HG02938 (cell line): ENCODE data around the gene TLNRD1.

Source experiments
- ATAC-seq: cut with Tn5 transposase; IDR thresholded peaks from one replicate; pipeline ENCODE4 v1.9.1; 2021; ENCODE audit warnings: mild to moderate bottlenecking, moderate library complexity; ENCODE audit not compliant: unreplicated experiment

The TLNRD1 gene

GRCh38 chr15:81025721-81026370 is 25.1 kb downstream of the TLNRD1 start:
- no peak for ATAC-seq

- no peak for ATAC-seq
Measured at GRCh38 chr15:81026836-81027599, 26.3 kb downstream of the TLNRD1 start.

DNA sequence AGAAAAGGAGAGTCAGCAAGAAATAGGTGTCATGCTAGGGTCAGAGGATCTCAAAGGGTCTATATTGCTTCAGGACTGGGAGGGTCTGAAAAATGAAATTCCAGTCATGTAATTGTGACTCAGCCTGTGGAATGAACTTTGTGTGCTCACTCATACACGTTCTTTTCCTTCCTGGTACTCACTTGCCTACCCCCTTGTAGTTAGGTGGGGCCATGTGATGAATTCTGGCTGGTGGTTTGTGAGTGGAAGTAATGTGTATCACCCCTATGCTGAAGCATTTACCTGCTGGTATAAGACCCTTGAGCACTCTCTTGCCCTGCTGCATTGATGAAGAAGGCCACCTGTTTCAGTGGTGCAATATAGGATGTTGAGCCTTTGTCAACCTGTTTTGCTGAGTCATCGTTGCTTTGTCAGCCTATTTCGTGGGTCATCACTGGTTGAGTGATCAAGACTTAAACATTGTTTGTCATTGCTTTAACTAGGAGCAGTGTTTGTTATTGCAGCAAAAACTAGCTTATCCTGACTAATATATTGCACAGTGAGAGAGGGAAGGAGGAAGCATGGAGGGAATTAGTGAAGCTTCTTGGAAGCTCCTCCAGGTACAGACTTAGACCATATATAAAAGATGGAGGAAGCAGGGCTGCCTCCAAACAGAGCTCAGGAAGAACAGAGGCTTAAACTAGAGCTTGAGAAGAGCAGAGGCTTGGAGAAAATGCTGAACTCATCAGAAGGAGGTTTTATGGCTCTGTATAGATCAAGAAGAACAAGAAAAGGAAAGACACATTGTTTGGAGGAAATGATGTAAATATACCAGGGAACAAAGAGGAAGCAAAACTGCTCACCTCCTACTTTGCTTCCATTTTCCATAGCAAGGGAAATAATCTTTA is 28.9 kb downstream of the TLNRD1 start:
- ATAC-seq: no peak

GRCh38 chr15:81030301-81030750 is 29.6 kb downstream of the TLNRD1 start:
- no peak for ATAC-seq

- no peak for ATAC-seq
Measured at GRCh38 chr15:81031203-81031602, 30.5 kb downstream of the TLNRD1 start.

DNA sequence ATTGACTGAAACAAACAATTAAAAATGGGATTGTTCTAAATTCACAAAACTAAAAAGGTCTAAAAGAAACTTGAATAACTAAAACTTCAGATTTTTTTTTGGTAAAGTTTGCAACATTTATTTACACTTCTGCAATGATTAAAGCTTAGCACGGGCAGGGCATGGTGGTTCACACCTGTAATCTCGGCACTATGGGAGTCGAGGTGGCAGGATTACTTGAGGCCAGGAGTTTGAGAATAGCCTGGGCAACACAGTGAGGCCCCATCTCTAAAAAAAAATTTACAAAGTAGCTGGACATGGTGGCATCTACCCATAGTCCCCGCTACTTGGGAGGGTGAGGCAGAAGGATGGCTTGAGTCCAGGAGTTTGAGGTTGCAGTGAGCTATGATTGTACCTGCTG is 31.6 kb downstream of the TLNRD1 start:
- ATAC-seq: no peak

GRCh38 chr15:81032818-81033217 is 32.1 kb downstream of the TLNRD1 start:
- ATAC-seq: no peak

DNA sequence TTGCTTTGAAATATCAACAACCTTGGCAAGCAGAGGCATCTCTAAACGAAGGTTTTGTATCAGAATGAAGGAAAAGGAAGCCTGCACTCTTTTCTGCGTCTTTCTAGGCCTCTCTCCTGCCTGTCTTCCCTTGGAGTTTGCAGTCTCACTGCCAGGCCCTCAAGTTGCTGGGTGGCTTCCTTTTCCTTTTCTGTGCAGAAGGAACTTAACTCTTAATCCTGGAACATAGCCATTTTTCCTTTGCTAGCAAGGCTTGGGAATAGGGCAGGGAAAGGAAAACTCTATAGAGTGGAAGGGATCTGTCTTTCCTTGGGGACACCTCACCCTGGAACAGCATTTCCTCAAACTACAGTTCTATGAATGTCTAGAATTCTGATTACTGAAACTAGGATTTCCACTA is 32.8 kb downstream of the TLNRD1 start:
- no peak for ATAC-seq

DNA sequence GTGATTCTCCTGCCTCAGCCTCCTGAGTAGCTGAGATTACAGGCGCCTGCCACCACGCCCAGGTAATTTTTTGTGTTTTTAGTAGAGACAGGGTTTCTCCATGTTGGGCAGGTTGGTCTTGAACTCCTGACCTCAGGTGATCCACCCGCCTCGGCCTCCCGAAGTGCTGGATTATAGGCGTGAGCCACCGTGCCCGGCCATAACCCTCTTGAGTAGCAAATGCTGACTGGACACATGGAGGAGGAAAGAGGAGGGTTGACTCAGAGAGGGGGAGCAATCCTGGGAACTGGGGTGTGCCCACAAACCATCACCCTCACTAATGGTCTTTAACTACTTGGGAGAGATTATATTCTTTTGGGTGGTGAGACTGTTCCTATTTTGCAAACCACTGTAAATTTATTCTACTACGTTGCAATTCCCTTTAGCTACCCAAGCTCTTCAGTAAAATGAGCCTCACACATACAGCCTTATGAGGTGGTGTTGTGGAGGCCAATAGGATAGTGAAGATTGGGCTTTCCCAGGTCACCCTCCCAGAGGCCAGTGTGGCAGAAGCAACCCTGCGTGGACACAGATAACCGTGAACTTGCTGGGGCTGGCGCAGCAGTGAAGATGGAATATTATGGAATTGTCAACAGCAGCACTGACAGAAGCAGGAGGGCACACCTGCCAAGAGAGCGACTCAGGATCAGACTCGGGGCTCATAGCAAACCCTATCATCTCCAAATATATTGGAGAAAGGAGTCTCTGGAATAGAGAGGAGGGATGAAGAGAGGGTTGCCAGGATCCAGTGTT is 37.4 kb downstream of the TLNRD1 start:
- ATAC-seq: no peak

GRCh38 chr15:81038975-81039607 is 38.4 kb downstream of the TLNRD1 start:
- ATAC-seq: no peak

DNA sequence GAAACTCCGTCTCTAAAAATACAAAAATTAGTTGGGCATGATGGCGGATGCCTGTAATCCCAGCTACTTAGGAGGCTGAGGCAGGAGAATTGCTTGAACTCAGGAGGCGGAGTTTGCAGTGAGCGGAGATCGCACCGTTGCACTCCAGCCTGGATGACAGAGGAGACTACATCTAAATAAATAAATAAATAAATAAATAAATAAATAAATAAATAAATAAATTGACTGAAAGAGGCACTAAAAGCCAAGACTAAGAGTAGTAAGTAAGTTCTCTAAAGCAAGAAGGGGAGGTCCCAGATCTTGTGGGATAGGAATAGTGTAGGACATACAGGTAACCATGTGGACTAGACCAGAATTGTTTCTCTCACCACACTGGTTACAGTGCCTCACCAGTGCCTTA is 40.0 kb downstream of the TLNRD1 start:
- no peak for ATAC-seq

DNA sequence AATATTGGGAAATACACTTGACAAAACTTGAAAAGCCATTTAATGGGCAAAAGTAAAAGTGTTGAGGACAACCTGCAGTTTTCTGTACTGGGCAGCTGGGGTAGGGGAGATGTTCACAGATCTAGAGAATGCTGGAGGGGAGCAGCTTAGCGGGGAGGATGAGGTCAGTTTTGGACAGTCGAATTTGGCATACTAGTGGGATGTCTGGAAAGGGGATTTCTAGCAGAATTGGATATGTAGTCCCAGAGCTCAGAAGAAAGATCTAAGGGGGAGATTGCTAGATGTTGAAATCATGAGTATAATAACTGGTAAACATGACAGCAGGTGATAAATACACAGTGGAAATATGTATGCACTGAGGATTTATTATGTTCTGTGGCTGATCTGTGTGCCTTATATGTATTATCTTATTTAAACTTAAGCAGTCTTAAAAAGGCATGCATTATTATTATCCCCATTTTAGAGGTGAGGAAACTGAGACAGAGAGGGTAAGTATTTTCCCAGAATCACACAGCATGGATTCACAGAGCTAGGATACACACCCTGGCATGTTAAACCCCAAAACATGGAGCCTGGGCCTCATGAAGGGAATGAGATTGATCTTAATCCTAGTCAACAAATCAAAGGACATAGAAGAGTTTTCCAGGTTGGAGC is 42.7 kb downstream of the TLNRD1 start:
- ATAC-seq: no peak

GRCh38 chr15:81043935-81044575 is 43.3 kb downstream of the TLNRD1 start:
- ATAC-seq: no peak

GRCh38 chr15:81046290-81046689 is 45.6 kb downstream of the TLNRD1 start:
- ATAC-seq: no peak

DNA sequence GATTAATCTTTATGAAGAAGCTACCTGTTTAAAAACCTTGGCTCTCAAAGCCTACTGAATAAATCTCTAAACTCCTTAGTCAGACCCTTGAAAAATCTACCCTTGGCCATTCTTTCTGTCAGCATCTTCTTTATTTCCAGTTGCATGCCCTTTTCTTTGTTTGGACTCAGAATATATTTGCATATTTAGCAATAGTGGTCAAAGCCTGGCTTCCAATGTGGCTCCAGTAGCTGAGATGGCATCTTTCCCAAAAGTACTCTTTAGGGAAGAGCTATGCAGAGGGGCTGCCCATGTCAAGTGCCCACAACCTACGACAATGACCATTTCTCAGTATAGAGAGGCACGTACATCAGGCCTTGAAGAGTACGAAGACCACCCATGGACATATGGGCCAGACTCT is 47.2 kb downstream of the TLNRD1 start:
- ATAC-seq: no peak

- ATAC-seq: no peak
Measured at GRCh38 chr15:81049835-81050234, 49.1 kb downstream of the TLNRD1 start.

DNA sequence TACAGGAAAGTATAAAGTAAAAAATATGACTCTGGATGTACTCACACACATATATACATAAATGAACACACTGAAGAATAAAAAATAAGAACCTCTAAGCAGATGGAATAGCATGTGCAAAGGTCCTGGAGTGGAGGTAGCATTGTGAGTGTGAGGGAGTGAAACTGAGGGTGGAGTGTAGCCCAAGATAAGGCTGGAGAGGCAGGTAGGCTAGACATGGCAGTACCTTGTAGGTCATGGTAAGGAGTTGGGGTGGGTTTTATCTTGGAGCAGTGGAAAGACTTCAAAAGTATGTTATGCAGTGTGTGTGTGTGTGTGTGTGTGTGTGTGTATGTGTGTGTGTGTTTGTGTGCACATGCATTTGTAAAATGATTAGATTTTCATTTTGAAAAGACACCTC is 49.5 kb downstream of the TLNRD1 start:
- ATAC-seq: no peak

- ATAC-seq: no peak
Measured at GRCh38 chr15:81050805-81051204, 50.1 kb downstream of the TLNRD1 start.

DNA sequence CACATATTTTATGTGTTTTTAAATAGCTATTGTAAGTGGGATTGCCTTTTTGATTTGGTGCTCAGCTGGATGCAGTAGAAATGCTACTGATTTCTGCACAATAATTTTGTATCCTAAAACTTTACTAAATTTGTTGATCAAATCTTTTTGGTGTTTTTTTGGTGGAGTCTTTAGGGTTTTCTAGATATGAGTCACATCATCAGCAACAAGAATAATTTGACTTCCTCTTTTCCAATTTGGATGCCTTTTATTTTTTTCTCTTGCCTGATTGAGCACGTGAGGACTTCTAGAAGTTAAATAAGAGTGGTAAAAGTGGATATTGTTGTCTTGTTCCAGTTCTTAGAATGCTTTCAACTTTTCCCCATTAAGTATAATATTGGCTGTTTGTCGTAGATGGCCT is 51.3 kb downstream of the TLNRD1 start:
- no peak for ATAC-seq
